Measurements from ENCODE around the gene INSYN2A.

INSYN2A gene

DNA sequence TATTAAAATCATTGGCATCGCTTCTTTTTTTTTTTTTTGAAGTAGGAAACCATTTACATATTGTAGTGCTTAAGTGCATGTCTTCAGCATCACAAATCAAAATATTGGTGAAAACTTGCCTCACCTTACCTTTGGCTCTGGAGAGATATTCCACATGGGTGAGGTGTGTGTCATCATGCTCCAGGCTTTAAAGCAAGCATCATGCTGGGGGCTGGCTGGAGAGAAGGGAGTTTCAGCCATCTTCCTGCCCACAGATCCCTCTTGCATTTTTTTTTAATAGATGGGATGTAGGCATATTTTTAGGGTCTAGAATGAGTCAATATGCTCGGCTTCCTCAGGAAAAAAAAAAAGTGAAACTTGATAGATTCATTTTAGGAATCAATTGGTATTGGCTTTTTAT, 2.3 kb upstream of the INSYN2A start:
- no peaks in the 10 kb centered on the region for H3K79me2 ChIP-seq (ENCODE audit: insufficient read depth, low read length)
- H3K27me3 ChIP-seq (ENCODE audit: low read length) = no peaks in the 10 kb centered on the region
- no peak overlapping the region for H3K9ac ChIP-seq (ENCODE audit: low read length)
- H3K4me3 ChIP-seq (ENCODE audit: insufficient read depth, low read length, poor library complexity, severe bottlenecking) = no peak overlapping the region
- H3K9me3 ChIP-seq (ENCODE audit: insufficient read depth, low read length) = no peaks in the 10 kb centered on the region; the same call in 1 of the 2 replicates
- H3K4me2 ChIP-seq (ENCODE audit: low read depth, low read length, poor library complexity, severe bottlenecking) = no peak overlapping the region
- no peaks in the 10 kb centered on the region for H4K20me1 ChIP-seq (ENCODE audit: low read depth, low read length)
- no peak overlapping the region for H3K27ac ChIP-seq (ENCODE audit: low read depth, low read length)
- no peaks in the 10 kb centered on the region for H3K9me2 ChIP-seq (replicated peaks; ENCODE audit: insufficient read depth, low read length)
- no peaks in the 10 kb centered on the region for H3K36me3 ChIP-seq (ENCODE audit: low read length)
- no peak overlapping the region for H2AFZ ChIP-seq (ENCODE audit: low read depth, low read length, severe bottlenecking)
- H3F3A ChIP-seq (ENCODE audit: insufficient read depth) = no peaks in the 10 kb centered on the region
- no peak for TF ChIP-seq EZH2phosphoT487 (conservative IDR thresholded peaks at IDR 0.05; ENCODE audit: low read length)
- TF ChIP-seq CTCF (IDR thresholded peaks at IDR 0.05; ENCODE audit: insufficient read depth, low read length, poor library complexity, severe bottlenecking) = no peak

GRCh38 chr10:127198307-127198706, 1.9 kb upstream of the INSYN2A start:
- Histone ChIP-seq H3K9me3 (ENCODE audit: insufficient read depth, low read length) (no peaks in the 10 kb centered on the region; the same call in 1 of the 2 replicates), H3F3A (ENCODE audit: insufficient read depth) (no peaks in the 10 kb centered on the region), H3K9ac (ENCODE audit: low read length) (no peak overlapping the region), H3K27me3 (ENCODE audit: low read length) (no peaks in the 10 kb centered on the region), H3K36me3 (ENCODE audit: low read length) (no peaks in the 10 kb centered on the region), H3K9me2 (replicated peaks; ENCODE audit: insufficient read depth, low read length) (no peaks in the 10 kb centered on the region), H4K20me1 (ENCODE audit: low read depth, low read length) (no peaks in the 10 kb centered on the region), H3K4me2 (ENCODE audit: low read depth, low read length, poor library complexity, severe bottlenecking) (no peak overlapping the region), H2AFZ (ENCODE audit: low read depth, low read length, severe bottlenecking) (no peak overlapping the region), H3K27ac (ENCODE audit: low read depth, low read length) (no peak overlapping the region), H3K79me2 (ENCODE audit: insufficient read depth, low read length) (no peaks in the 10 kb centered on the region), H3K4me3 (ENCODE audit: insufficient read depth, low read length, poor library complexity, severe bottlenecking) (no peak overlapping the region)
- TF ChIP-seq EZH2phosphoT487 (conservative IDR thresholded peaks at IDR 0.05; ENCODE audit: low read length) (no peak), CTCF (IDR thresholded peaks at IDR 0.05; ENCODE audit: insufficient read depth, low read length, poor library complexity, severe bottlenecking) (no peak)

DNA sequence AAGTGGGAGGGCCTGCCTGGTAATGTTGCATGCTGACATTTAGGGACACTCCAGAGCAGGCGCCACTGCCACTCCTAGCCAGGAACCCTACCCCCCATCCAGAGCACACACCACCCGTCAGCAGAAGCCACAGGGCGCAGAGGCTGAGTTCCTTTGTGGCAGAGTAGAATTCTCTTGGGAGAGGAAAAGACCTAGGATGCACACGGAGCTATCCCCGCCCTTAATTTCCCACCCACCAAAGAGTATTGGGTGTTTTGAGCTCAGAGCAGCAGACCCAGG, 702 bp upstream of the INSYN2A start:
- TF ChIP-seq CTCF (IDR thresholded peaks at IDR 0.05; ENCODE audit: insufficient read depth, low read length, poor library complexity, severe bottlenecking) (no peak), EZH2phosphoT487 (conservative IDR thresholded peaks at IDR 0.05; ENCODE audit: low read length) (no peak)
- Histone ChIP-seq H3K79me2 (ENCODE audit: insufficient read depth, low read length) (no peaks in the 10 kb centered on the region), H4K20me1 (ENCODE audit: low read depth, low read length) (no peaks in the 10 kb centered on the region), H3K4me3 (ENCODE audit: insufficient read depth, low read length, poor library complexity, severe bottlenecking) (no peak overlapping the region), H3K27me3 (ENCODE audit: low read length) (no peaks in the 10 kb centered on the region), H3K4me2 (ENCODE audit: low read depth, low read length, poor library complexity, severe bottlenecking) (no peak overlapping the region), H3K9me2 (replicated peaks; ENCODE audit: insufficient read depth, low read length) (no peaks in the 10 kb centered on the region), H3K9me3 (ENCODE audit: insufficient read depth, low read length) (no peaks in the 10 kb centered on the region; the same call in 1 of the 2 replicates), H3K27ac (ENCODE audit: low read depth, low read length) (no peak overlapping the region), H3F3A (ENCODE audit: insufficient read depth) (no peaks in the 10 kb centered on the region), H2AFZ (ENCODE audit: low read depth, low read length, severe bottlenecking) (no peak overlapping the region), H3K36me3 (ENCODE audit: low read length) (no peaks in the 10 kb centered on the region), H3K9ac (ENCODE audit: low read length) (no peak overlapping the region)
